Esophagus mucosa (tissue), 1 donor: Measurements from ENCODE around the gene SAMSN1. TPM values are rescaled to one million over a fixed set of nuclear protein-coding genes. Genes with fewer than 3 reads are reported as not detected.

Experiments used
- total RNA-seq: library from RNA; stranded (reverse); gene quantifications from one replicate; pipeline ENCODE4 v1.2.4, GENCODE V29; 2023
- donor health status: DM: yes; HTN: yes; CAD: no.

Gene SAMSN1
- total RNA-seq, 1 donor from 2014 or later, result 2.2 TPM

Other genes starting within 250 kb of the SAMSN1 start
- 10.8 TPM for gene HSPA13, start 163.2 kb downstream of the SAMSN1 start, total RNA-seq